GM12878 (cell line): Measurements from ENCODE around the gene SMR3B. TPM values are rescaled to one million over a fixed set of nuclear protein-coding genes. Genes with fewer than 3 reads are reported as not detected.

Experiments used
- ATAC-seq: fragments of 200-7000 bp; cut with Tn5 transposase; 3 replicates; pipeline ENCODE4 v1.9.1; 2020; ENCODE audit warnings: mild to moderate bottlenecking, moderate library complexity
- BruUV-seq: library from RNA; stranded (reverse); fragments of 400-500 nt; replicated peaks from 2 replicates; lab custom pipeline; 2021; lab: Mats Ljungman, UMichigan
- CTCF ChIA-PET: fragments of 300-600 bp; sonication (Branson Sonifier 250); formaldehyde crosslinking; extraction: SDS; loops from one replicate; lab custom pipeline; 2021; ENCODE audit warnings: inconsistent platforms; lab: Yijun Ruan, JAX
- POLR2A ChIA-PET: fragments of 350-600 bp; formaldehyde crosslinking; extraction: SDS; loops from one replicate; lab custom pipeline; 2021; ENCODE audit warnings: inconsistent platforms; lab: Charles Lee
- RAD21 ChIA-PET: fragments of 300-600 bp; sonication (Branson Sonifier 250); formaldehyde crosslinking; loops from one replicate; lab custom pipeline; 2023; ENCODE audit warnings: antibody characterized with exemption; ENCODE audit not compliant: unreplicated experiment; lab: Charles Lee
- SMC1A ChIA-PET: fragments of 300-600 bp; sonication (Branson Sonifier 250); formaldehyde crosslinking; loops from one replicate; lab custom pipeline; 2023; ENCODE audit not compliant: unreplicated experiment, uncharacterized antibody; lab: Charles Lee
- DNase-seq: peaks from one replicate; pipeline ENCODE4 v3.0.0-alpha.2; 2011; ENCODE audit warnings: low read depth, low spot score
- FAIRE-seq: peaks from 3 replicates; lab custom pipeline; 2011; peaks lifted over from hg19 to GRCh38; lab: Jason Lieb, UNC
- H2AFZ ChIP-seq: 2 replicates; pipeline ENCODE4 v1.6.0; 2011; ENCODE audit warnings: low read depth, low read length, control low read depth; ENCODE audit not compliant: control insufficient read depth
- H3K27ac ChIP-seq: 2 replicates; pipeline ENCODE4 v1.5.1; 2011; ENCODE audit warnings: control low read depth; ENCODE audit not compliant: control insufficient read depth, insufficient read depth
- H3K27me3 ChIP-seq, 2 experiments: replicated peaks in 1 of 2; 2 replicates each; pipeline versions ENCODE4 v1.6.0 to v1.6.1; 2011; ENCODE audit warnings: low read length in 1 of 2; ENCODE audit not compliant: control insufficient read depth in 2 of 2, insufficient read depth in 2 of 2
- H3K36me3 ChIP-seq, 2 experiments: 2 replicates each; pipeline ENCODE4 v1.5.1; 2011; ENCODE audit warnings: low read length in 1 of 2; ENCODE audit not compliant: control insufficient read depth in 2 of 2, insufficient read depth in 2 of 2
- H3K4me1 ChIP-seq: 2 replicates; pipeline ENCODE4 v1.6.1; 2011; ENCODE audit warnings: mild to moderate bottlenecking, low read length, moderate library complexity, mixed read lengths; ENCODE audit not compliant: control insufficient read depth, insufficient read depth
- H3K4me2 ChIP-seq: 2 replicates; pipeline ENCODE4 v1.6.0; 2011; ENCODE audit warnings: control low read depth; ENCODE audit not compliant: control insufficient read depth, insufficient read depth
- H3K4me3 ChIP-seq: fragments of 200-600 bp; sonication (generic); 2 replicates; pipeline ENCODE4 v1.5.1; 2016
- H3K79me2 ChIP-seq: 2 replicates; pipeline ENCODE4 v1.6.0; 2011; ENCODE audit warnings: low read length; ENCODE audit not compliant: control insufficient read depth, insufficient read depth
- H3K9ac ChIP-seq: 2 replicates; pipeline ENCODE4 v1.8.0; 2011; ENCODE audit warnings: low read length, control low read depth, mixed read lengths; ENCODE audit not compliant: control insufficient read depth, insufficient read depth
- H3K9me3 ChIP-seq: replicated peaks from 3 replicates; pipeline ENCODE4 v1.5.1; 2011; ENCODE audit warnings: mild to moderate bottlenecking, low read length; ENCODE audit not compliant: control insufficient read depth, insufficient read depth
- H4K20me1 ChIP-seq: 2 replicates; pipeline ENCODE4 v1.6.0; 2011; ENCODE audit not compliant: control insufficient read depth, insufficient read depth
- BCL11A ChIP-seq: IDR thresholded peaks from 2 replicates; pipeline ENCODE4 v1.6.1; 2011; ENCODE audit warnings: low read depth, low read length
- CHD4 ChIP-seq: fragments of 200-600 bp; sonication (generic); IDR thresholded peaks from 2 replicates; pipeline ENCODE4 v1.6.1; 2016; ENCODE audit warnings: mild to moderate bottlenecking
- HDAC2 ChIP-seq: fragments of 200-600 bp; sonication (generic); IDR thresholded peaks from 2 replicates; pipeline ENCODE4 v1.6.1; 2017
- IRF4 ChIP-seq: IDR thresholded peaks from 2 replicates; pipeline ENCODE4 v1.6.1; 2011; ENCODE audit warnings: low read depth, low read length
- JUNB ChIP-seq: IDR thresholded peaks from 2 replicates; pipeline ENCODE4 v1.6.1; 2016; ENCODE audit warnings: antibody characterized with exemption, mild to moderate bottlenecking
- KDM1A ChIP-seq: fragments of 200-600 bp; sonication (generic); IDR thresholded peaks from 2 replicates; pipeline ENCODE4 v1.6.1; 2016; ENCODE audit warnings: borderline replicate concordance
- MEF2A ChIP-seq: IDR thresholded peaks from 2 replicates; pipeline ENCODE4 v1.6.1; 2011; ENCODE audit warnings: low read depth, mild to moderate bottlenecking, low read length, moderate library complexity; ENCODE audit not compliant: insufficient read depth
- MEF2B ChIP-seq: fragments of 450-650 bp; IDR thresholded peaks from 2 replicates; pipeline ENCODE4 v1.6.1; 2018; ENCODE audit warnings: mild to moderate bottlenecking, moderate library complexity; ENCODE audit not compliant: partially characterized antibody, poor library complexity, severe bottlenecking
- MYB ChIP-seq: fragments of 150-350 bp; IDR thresholded peaks from 2 replicates; pipeline ENCODE4 v1.6.1; 2014; ENCODE audit warnings: mild to moderate bottlenecking, low read depth, low read length, borderline replicate concordance
- PAX8 ChIP-seq: fragments of 450-650 bp; IDR thresholded peaks from 2 replicates; pipeline ENCODE4 v1.6.1; 2017; ENCODE audit warnings: mild to moderate bottlenecking, moderate library complexity
- PML ChIP-seq: IDR thresholded peaks from 2 replicates; pipeline ENCODE4 v1.6.1; 2012; ENCODE audit warnings: low read length, inconsistent platforms
- POLR2AphosphoS5 ChIP-seq: IDR thresholded peaks from 2 replicates; pipeline ENCODE4 v1.6.1; 2011; ENCODE audit warnings: mild to moderate bottlenecking, low read length, inconsistent platforms
- RBBP5 ChIP-seq: fragments of 200-600 bp; sonication (generic); conservative IDR thresholded peaks from 2 replicates; pipeline ENCODE4 v1.6.1; 2016
- RCOR1 ChIP-seq: conservative IDR thresholded peaks from 2 replicates; pipeline ENCODE4 v1.6.1; 2012; ENCODE audit warnings: low read depth, low read length, improper control_type of control experiment
- RELA ChIP-seq: fragments of 450-650 bp; IDR thresholded peaks from 2 replicates; pipeline ENCODE4 v1.8.0; 2014; ENCODE audit warnings: borderline replicate concordance; ENCODE audit not compliant: partially characterized antibody
- TAF1 ChIP-seq: IDR thresholded peaks from 2 replicates; pipeline ENCODE4 v1.6.1; 2011; ENCODE audit warnings: mild to moderate bottlenecking, low read depth, low read length, borderline replicate concordance
- YBX1 ChIP-seq: fragments of 450-650 bp; IDR thresholded peaks from 2 replicates; pipeline ENCODE4 v1.6.1; 2016; ENCODE audit warnings: antibody characterized with exemption
- ZBED1 ChIP-seq: IDR thresholded peaks from 2 replicates; pipeline ENCODE4 v1.6.1; 2016; ENCODE audit warnings: borderline replicate concordance
- ZNF217 ChIP-seq: fragments of 450-650 bp; IDR thresholded peaks from 2 replicates; pipeline ENCODE4 v1.6.1; 2017; ENCODE audit warnings: antibody characterized with exemption, mild to moderate bottlenecking
- WGBS: methylation state at CpG from one replicate; pipeline ENCODE4 v1.1.6; 2016; ENCODE audit warnings: low lambda C conversion rate; ENCODE audit not compliant: insufficient replicate concordance, insufficient coverage; ENCODE audit errors: missing lambda C conversion rate; 5-methylcytosine and 5-hydroxymethylcytosine counted together
- in situ Hi-C: fragments of 300-500 bp; cut with MboI; formaldehyde crosslinking; loops from 9 replicates; pipeline ENCODE4 v1.14.3; 2018; ENCODE audit warnings: mixed read lengths
- intact Hi-C: fragments of 100-400 bp; cut with micrococcal nuclease; formaldehyde crosslinking; loops from one replicate; pipeline ENCODE4 v1.14.2; 2022; ENCODE audit not compliant: unreplicated experiment
- polyA plus RNA-seq, 11 experiments: library from polyadenylated mRNA; depleted of rRNA in 4 of 11; unstranded in 6 of 11; stranded (reverse) in 5 of 11; fragments of >200 nt; fragmentation: Nextera tagmentation in 4 of 11; fragmentation: Illumina TruSeq in 1 of 11; extraction: Ambion mirVana in 4 of 11; extraction: Trizol in 1 of 11; gene quantifications; 1 replicate in 1 of 11; 2 replicates in 10 of 11; pipeline versions ENCODE4 v1.2.1 to v1.2.3, GENCODE V29; 2011 to 2016; ENCODE audit warnings: inconsistent platforms in 2 of 11, missing spikeins in 2 of 11, low read depth in 1 of 11
- total RNA-seq, 4 experiments: library from RNA; depleted of rRNA in 3 of 4; stranded (reverse); fragments of >200 nt in 3 of 4; fragmentation: Illumina TruSeq in 1 of 4; extraction: Trizol in 1 of 4; gene quantifications; 2 replicates each; pipeline versions ENCODE4 v1.2.1 to v1.2.3, GENCODE V29; 2013 to 2021

Gene SMR3B
- total and polyA plus RNA-seq, 10 of the 15 experiments (the other 5 are each of a cell fraction or from before 2014, with no cell fraction given), result 0.32 TPM; not detected in 9

- CTCF ChIA-PET, result no interaction called here
- ATAC-seq, result no peak
Measured at GRCh38 chr4:70334681-70335080, 48.2 kb upstream of the SMR3B start, which contains the start of gene CABS1. CABS1 (plus strand) TSS chr4:70334981; CDS start chr4:70335040, 59 bp downstream.

GRCh38 chr4:70336043-70336442 is 46.9 kb upstream of the SMR3B start:
- Histone ChIP-seq H3K79me2 (no peaks in the 10 kb centered on the region), H2AFZ (no peak overlapping the region), H3K27ac (no peak overlapping the region), H3K4me2 (no peak overlapping the region), H4K20me1 (no peaks in the 10 kb centered on the region), H3K36me3 (no peaks in the 10 kb centered on the region), H3K9me3 (no peaks in the 10 kb centered on the region), H3K9ac (no peak overlapping the region), H3K4me3 (no peak overlapping the region), H3K27me3 (no peaks in the 10 kb centered on the region), H3K4me1 (no peaks in the 10 kb centered on the region)
- TF ChIP-seq MEF2A (no peak), PML (no peak), RELA (no peak), BCL11A (no peak), PAX8 (no peak), JUNB (no peak), TAF1 (no peak), MEF2B (no peak), ZBED1 (no peak), ZNF217 (no peak), MYB (no peak), RCOR1 (no peak), CHD4 (no peak), POLR2AphosphoS5 (no peak), HDAC2 (no peak), YBX1 (no peak), IRF4 (no peak)
- SMC1A ChIA-PET, result no interaction called here
- in situ Hi-C loops, result no loop called here
- DNase-seq, result no peak
- no peak for FAIRE-seq
- intact Hi-C loops, result no loop called here
- POLR2A ChIA-PET, result no interaction called here
- no TSS peak for BruUV-seq
- WGBS, result 27% methylated on average over 5 of the region's 5 CpGs
- RAD21 ChIA-PET, result no interaction called here
- no peak for ATAC-seq
- CTCF ChIA-PET, result no interaction called here

More at GRCh38 chr4:70334681-70335080, 48.2 kb upstream of the SMR3B start, which contains the start of gene CABS1:
- in situ Hi-C loops (no loop called here), intact Hi-C loops (no loop called here)
- Histone ChIP-seq H2AFZ (no peak within 1 kb of the TSS), H3K4me2 (no peak within 1 kb of the TSS), H3K27me3 (no peaks in the 10 kb centered on the region), H4K20me1 (no peaks in the 10 kb centered on the region), H3K27ac (no peak within 1 kb of the TSS), H3K4me3 (no peak within 1 kb of the TSS), H3K4me1 (no peaks in the 10 kb centered on the region), H3K36me3 (no peaks in the 10 kb centered on the region), H3K9me3 (no peaks in the 10 kb centered on the region), H3K79me2 (no peaks in the 10 kb centered on the region)
- no TSS peak for BruUV-seq
- DNase-seq (no peak), FAIRE-seq (no peak)
- WGBS, result 32% methylated on average over 3 of the region's 3 CpGs
- POLR2A ChIA-PET, result no interaction called here
- RAD21 ChIA-PET, result no interaction called here
- SMC1A ChIA-PET, result interaction anchor here (0.8 to 1.0 kb wide), 2 partner anchors 21 to 28 kb away, joined by 3 read pairs; no protein-coding TSS in a partner anchor
- TF ChIP-seq RBBP5, result no peak
- TF ChIP-seq KDM1A, result no peak
- TF ChIP-seq, all 136 proteins: peak for 0
- no peak within 1 kb of the TSS for H3K9ac ChIP-seq
